ENCODE measurements around the gene RAC3. TPM values are rescaled to one million over a fixed set of nuclear protein-coding genes. Genes with fewer than 3 reads are reported as not detected.

Gene RAC3
- total RNA-seq, 1 experiment from 2014 or later, result 84.8 TPM

DNA sequence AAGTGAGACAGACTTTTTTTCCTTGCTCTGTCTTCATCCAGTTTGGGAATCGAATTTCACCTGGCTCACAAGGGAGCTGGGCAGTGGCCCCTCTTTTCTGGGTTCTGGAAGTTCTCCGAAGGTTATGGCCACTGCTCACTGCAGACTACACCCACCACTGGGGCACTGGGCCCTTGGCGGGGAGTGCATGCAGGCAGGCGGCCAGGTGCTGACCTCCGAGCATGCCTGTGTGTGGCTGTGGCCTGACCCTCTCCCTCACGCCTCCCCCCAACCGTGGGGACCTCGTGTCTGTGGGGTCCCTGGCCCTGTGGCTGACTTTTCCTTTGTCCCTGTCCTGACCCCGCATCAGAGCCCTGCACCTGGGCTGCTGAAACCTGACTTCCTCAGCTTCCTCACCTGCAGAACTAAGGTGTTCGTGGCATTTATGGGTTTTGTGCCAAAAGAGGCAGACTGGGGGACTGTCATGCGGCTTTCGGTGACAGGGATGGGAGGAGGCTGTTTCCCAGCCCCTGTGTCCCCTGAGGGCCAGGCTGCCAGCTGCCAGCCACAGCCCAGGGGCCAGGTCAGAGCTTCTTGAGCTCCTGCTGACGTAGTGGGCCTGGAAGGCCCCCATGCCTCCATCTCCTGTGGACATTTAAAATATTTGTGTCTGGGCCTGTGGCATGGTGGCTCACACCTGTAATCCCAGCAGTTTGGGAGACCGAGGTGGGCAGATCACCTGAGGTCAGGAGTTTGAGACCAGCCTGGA lies 32.6 kb upstream of the RAC3 start:
- Histone ChIP-seq H3K79me1 (ENCODE audit: insufficient read depth, low read depth, low read length, poor library complexity, severe bottlenecking) (no peaks in the 10 kb centered on the region), H3K14ac (ENCODE audit: insufficient read depth, low read length) (no peak overlapping the region), H2BK20ac (ENCODE audit: low read depth, low read length, poor library complexity, severe bottlenecking) (no peak overlapping the region), H3K18ac (ENCODE audit: insufficient read length, low read depth, low read length) (no peak overlapping the region), H2AK5ac (ENCODE audit: insufficient read length, low read length) (no peak overlapping the region), H2BK15ac (ENCODE audit: low read depth, low read length) (no peak overlapping the region), H2BK12ac (ENCODE audit: insufficient read length, low read depth, low read length) (no peak overlapping the region), H3K79me2 (ENCODE audit: insufficient read depth, low read length) (no peaks in the 10 kb centered on the region), H3K9ac (ENCODE audit: extremely low read depth, insufficient read length, low read length) (no peak overlapping the region), H3K9me3 (ENCODE audit: control insufficient read depth, low read depth, low read length) (no peaks in the 10 kb centered on the region), H3K27me3 (ENCODE audit: insufficient read depth, low read length) (no peaks in the 10 kb centered on the region), H3K23me2 (ENCODE audit: insufficient read length, low read depth, low read length, poor library complexity, severe bottlenecking) (no peaks in the 10 kb centered on the region), H3K23ac (ENCODE audit: insufficient read length, low read depth, low read length) (no peak overlapping the region), H2BK120ac (ENCODE audit: low read depth, low read length, poor library complexity, severe bottlenecking) (no peak overlapping the region), H2BK5ac (ENCODE audit: insufficient read length, low read length) (no peak overlapping the region), H3K4me1 (ENCODE audit: insufficient read depth, low read length) (no peaks in the 10 kb centered on the region), H3K56ac (ENCODE audit: insufficient read length, low read depth, low read length) (no peak overlapping the region), H3K4ac (ENCODE audit: low read depth, low read length) (no peak overlapping the region), H4K5ac (ENCODE audit: insufficient read length, low read depth, low read length) (no peak overlapping the region), H3K4me2 (ENCODE audit: insufficient read depth, insufficient read length, low read length) (no peak overlapping the region), H2AFZ (ENCODE audit: low read length) (no peak overlapping the region), H4K8ac (replicated peaks; ENCODE audit: insufficient read length, low read depth, low read length) (no peak overlapping the region), H4K91ac (ENCODE audit: insufficient read length, low read depth, low read length) (no peak overlapping the region), H4K20me1 (ENCODE audit: control insufficient read depth, insufficient read depth, insufficient read length) (no peaks in the 10 kb centered on the region), H3K27ac (ENCODE audit: insufficient read length, low read depth, low read length) (no peak overlapping the region), H3T11ph (ENCODE audit: low read length) (no peak overlapping the region)
- no peaks in the 10 kb centered on the region for H3K9me3 Mint-ChIP-seq
- H3K36me3 Mint-ChIP-seq (ENCODE audit: insufficient read depth in 1 of 3, low read depth in 3 of 3), result peaks cover 0 to 9% (median 9%) of the 10 kb centered on the region in 3 experiments; a peak in 6 of 7 replicates
- H3K27ac Mint-ChIP-seq, result no peak overlapping the region
- no peaks in the 10 kb centered on the region for H3K27me3 Mint-ChIP-seq (ENCODE audit: low read depth)
- H3K4me3 Mint-ChIP-seq, result no peak overlapping the region
- DNase-seq, result no peak
- TF ChIP-seq, protein P1, sequence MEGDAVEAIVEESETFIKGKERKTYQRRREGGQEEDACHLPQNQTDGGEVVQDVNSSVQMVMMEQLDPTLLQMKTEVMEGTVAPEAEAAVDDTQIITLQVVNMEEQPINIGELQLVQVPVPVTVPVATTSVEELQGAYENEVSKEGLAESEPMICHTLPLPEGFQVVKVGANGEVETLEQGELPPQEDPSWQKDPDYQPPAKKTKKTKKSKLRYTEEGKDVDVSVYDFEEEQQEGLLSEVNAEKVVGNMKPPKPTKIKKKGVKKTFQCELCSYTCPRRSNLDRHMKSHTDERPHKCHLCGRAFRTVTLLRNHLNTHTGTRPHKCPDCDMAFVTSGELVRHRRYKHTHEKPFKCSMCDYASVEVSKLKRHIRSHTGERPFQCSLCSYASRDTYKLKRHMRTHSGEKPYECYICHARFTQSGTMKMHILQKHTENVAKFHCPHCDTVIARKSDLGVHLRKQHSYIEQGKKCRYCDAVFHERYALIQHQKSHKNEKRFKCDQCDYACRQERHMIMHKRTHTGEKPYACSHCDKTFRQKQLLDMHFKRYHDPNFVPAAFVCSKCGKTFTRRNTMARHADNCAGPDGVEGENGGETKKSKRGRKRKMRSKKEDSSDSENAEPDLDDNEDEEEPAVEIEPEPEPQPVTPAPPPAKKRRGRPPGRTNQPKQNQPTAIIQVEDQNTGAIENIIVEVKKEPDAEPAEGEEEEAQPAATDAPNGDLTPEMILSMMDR (conservative IDR thresholded peaks at IDR 0.05), result no peak
- peaks cover 3 to 5% of the 10 kb centered on the region in 2 experiments for H3K4me1 Mint-ChIP-seq
- whole genome bisulfite sequencing (ENCODE audit: extremely low coverage, insufficient read length, low lambda C conversion rate), result no CpG with 5 or more reads among the region's 14 CpGs

Measured in H9 (cell line).